GM12892 (cell line): ENCODE results near the gene TPCN1.

Source experiments
- POLR2AphosphoS5 ChIP-seq: IDR thresholded peaks from 2 replicates; pipeline ENCODE4 v1.6.1; 2011; ENCODE audit warnings: low read depth, low read length, control low read depth
- TAF1 ChIP-seq: IDR thresholded peaks from 2 replicates; pipeline ENCODE4 v1.6.1; 2011; ENCODE audit warnings: low read depth, mild to moderate bottlenecking, control low read depth, low read length, borderline replicate concordance

DNA sequence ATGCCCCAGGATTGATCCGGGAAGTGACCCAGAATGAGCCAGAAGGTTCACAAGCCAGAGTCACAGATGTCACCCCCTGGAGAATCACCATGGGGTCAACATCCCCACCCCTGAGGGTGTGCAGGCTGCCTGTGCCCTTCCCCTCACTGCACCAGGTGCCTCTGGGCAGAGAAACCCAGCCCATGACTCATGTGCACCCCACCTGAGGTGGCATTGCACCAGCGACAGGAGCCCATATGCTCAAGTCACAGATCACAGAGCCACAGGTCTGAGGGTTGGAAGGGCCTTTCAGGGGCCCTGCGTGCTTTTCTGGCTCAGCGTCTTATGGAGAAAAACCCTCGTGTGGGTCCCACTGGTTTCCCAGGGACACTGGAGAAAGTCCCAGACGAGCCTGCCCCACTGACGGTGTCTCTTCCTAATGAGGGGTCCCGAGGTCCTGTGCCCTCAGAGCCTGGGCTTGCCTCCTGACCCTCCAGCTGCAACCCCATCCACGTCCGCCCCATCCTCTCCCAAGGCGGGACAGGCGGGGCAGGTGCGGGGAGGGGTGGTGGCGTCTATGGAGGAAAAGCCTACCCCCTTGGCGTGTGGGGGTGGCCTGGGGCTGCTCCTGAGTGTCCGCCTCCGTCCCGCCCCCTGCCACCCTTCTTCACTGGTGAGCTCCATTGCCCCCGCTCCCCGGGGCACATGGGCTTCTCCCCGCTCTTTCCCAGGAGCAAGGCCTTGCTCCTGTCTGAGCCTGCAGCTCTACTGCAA lies 66.1 kb downstream of the TPCN1 start:
- no peak for TF ChIP-seq POLR2AphosphoS5
- TF ChIP-seq TAF1: no peak
